OCI-LY1 (cell line): ENCODE results near the gene FBXL15.

Experiments used
- H2AFZ ChIP-seq: fragments of 200-600 bp; sonication (generic), shearing (Covaris generic); 2 replicates; pipeline ENCODE4 v1.6.0; 2014; ENCODE audit warnings: antibody characterized with exemption, mild to moderate bottlenecking, low read length
- H3F3A ChIP-seq: fragments of 200-600 bp; sonication (generic), shearing (Covaris generic); 2 replicates; pipeline ENCODE4 v1.6.0; 2014; ENCODE audit warnings: mild to moderate bottlenecking, antibody characterized with exemption, low read length, moderate library complexity; ENCODE audit not compliant: insufficient read depth
- H3K27ac ChIP-seq: fragments of 200-600 bp; sonication (generic); 2 replicates; pipeline ENCODE4 v1.5.1; 2014; ENCODE audit warnings: low read length, mixed run types, mild to moderate bottlenecking, low read depth; ENCODE audit not compliant: poor library complexity, severe bottlenecking
- H3K27me3 ChIP-seq: fragments of 200-600 bp; sonication (generic); 2 replicates; pipeline ENCODE4 v1.6.0; 2014; ENCODE audit warnings: antibody characterized with exemption, mild to moderate bottlenecking, low read length, moderate library complexity; ENCODE audit not compliant: insufficient read depth
- H3K36me3 ChIP-seq: fragments of 200-600 bp; sonication (generic); 2 replicates; pipeline ENCODE4 v1.6.1; 2014; ENCODE audit warnings: mild to moderate bottlenecking, antibody characterized with exemption, low read length, moderate library complexity, mixed read lengths; ENCODE audit not compliant: insufficient read depth
- H3K4me1 ChIP-seq: fragments of 200-600 bp; sonication (generic); 2 replicates; pipeline ENCODE4 v1.5.1; 2014; ENCODE audit warnings: mild to moderate bottlenecking, low read length, moderate library complexity; ENCODE audit not compliant: insufficient read depth, severe bottlenecking
- H3K4me2 ChIP-seq: fragments of 200-600 bp; sonication (generic), shearing (Covaris generic); 2 replicates; pipeline ENCODE4 v1.6.1; 2014; ENCODE audit warnings: low read length
- H3K4me3 ChIP-seq: fragments of 200-600 bp; sonication (generic); 2 replicates; pipeline ENCODE4 v1.5.1; 2014; ENCODE audit warnings: low read length, low read depth, mild to moderate bottlenecking, mixed read lengths; ENCODE audit not compliant: poor library complexity, severe bottlenecking
- H3K79me2 ChIP-seq: fragments of 200-600 bp; shearing (Covaris generic); 2 replicates; pipeline ENCODE4 v1.6.1; 2016; ENCODE audit warnings: mixed run types, low read length, mixed read lengths; ENCODE audit not compliant: insufficient read depth
- H3K9ac ChIP-seq: fragments of 200-600 bp; sonication (generic), shearing (Covaris generic); 2 replicates; pipeline ENCODE4 v1.6.1; 2014; ENCODE audit warnings: mild to moderate bottlenecking, low read length, mixed read lengths
- H3K9me2 ChIP-seq: fragments of 200-600 bp; sonication (generic), shearing (Covaris generic); 2 replicates; pipeline ENCODE4 v1.6.1; 2014; ENCODE audit warnings: low read depth, mild to moderate bottlenecking, low read length, mixed read lengths
- H3K9me3 ChIP-seq: fragments of 200-600 bp; shearing (Covaris generic); 2 replicates; pipeline ENCODE4 v1.6.1; 2014; ENCODE audit warnings: low read length, mixed read lengths
- H4K20me1 ChIP-seq: fragments of 200-600 bp; sonication (generic), shearing (Covaris generic); 2 replicates; pipeline ENCODE4 v1.6.0; 2016; ENCODE audit warnings: mild to moderate bottlenecking, low read length; ENCODE audit not compliant: insufficient read depth
- EZH2 ChIP-seq: fragments of 200-600 bp; sonication (generic), shearing (Covaris generic); IDR thresholded peaks from 2 replicates; pipeline ENCODE4 v1.8.0; 2017; ENCODE audit warnings: borderline replicate concordance, mixed run types, mild to moderate bottlenecking, antibody characterized with exemption, low read length, moderate library complexity, mixed read lengths
- TF ChIP-seq, protein P1 (sequence below): fragments of 200-600 bp; sonication (generic), shearing (Covaris generic); IDR thresholded peaks from 2 replicates; pipeline ENCODE4 v1.5.1; 2017; ENCODE audit warnings: mild to moderate bottlenecking, antibody characterized with exemption, low read length, moderate library complexity, mixed read lengths

The FBXL15 gene

DNA sequence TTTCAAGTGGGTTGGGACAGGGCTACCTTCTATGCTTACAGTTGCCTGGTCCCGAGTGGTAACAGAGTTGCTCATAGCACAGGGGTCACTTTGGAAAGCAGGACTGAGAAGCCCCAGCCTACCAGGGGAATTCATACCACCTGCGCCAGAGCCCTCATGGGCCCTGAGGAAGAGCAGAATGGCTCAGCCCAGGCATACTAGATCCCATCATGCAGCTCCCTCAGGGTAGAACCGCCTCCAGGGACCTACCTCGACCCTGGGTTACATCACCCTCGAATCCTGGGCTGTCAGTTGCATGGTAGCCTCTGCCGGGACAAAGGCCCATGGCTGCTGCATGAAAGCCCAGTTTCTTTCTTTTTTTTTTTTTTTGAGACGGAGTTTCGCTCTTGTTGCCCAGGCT, 8.8 kb downstream of the FBXL15 start:
- H3K9me2 ChIP-seq = no peaks in the 10 kb centered on the region
- H3K9ac ChIP-seq = no peak overlapping the region
- H3K4me3 ChIP-seq = no peak overlapping the region
- no peaks in the 10 kb centered on the region for H4K20me1 ChIP-seq
- H3F3A ChIP-seq = no peaks in the 10 kb centered on the region
- TF ChIP-seq, protein P1, sequence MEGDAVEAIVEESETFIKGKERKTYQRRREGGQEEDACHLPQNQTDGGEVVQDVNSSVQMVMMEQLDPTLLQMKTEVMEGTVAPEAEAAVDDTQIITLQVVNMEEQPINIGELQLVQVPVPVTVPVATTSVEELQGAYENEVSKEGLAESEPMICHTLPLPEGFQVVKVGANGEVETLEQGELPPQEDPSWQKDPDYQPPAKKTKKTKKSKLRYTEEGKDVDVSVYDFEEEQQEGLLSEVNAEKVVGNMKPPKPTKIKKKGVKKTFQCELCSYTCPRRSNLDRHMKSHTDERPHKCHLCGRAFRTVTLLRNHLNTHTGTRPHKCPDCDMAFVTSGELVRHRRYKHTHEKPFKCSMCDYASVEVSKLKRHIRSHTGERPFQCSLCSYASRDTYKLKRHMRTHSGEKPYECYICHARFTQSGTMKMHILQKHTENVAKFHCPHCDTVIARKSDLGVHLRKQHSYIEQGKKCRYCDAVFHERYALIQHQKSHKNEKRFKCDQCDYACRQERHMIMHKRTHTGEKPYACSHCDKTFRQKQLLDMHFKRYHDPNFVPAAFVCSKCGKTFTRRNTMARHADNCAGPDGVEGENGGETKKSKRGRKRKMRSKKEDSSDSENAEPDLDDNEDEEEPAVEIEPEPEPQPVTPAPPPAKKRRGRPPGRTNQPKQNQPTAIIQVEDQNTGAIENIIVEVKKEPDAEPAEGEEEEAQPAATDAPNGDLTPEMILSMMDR = no peak
- TF ChIP-seq EZH2 = no peak
- no peak overlapping the region for H3K27ac ChIP-seq
- peaks cover 18% of the 10 kb centered on the region for H3K4me1 ChIP-seq
- H3K36me3 ChIP-seq = no peaks in the 10 kb centered on the region
- no peaks in the 10 kb centered on the region for H3K79me2 ChIP-seq
- no peak overlapping the region for H3K4me2 ChIP-seq
- no peak overlapping the region for H2AFZ ChIP-seq
- H3K9me3 ChIP-seq = no peaks in the 10 kb centered on the region
- H3K27me3 ChIP-seq = no peaks in the 10 kb centered on the region

DNA sequence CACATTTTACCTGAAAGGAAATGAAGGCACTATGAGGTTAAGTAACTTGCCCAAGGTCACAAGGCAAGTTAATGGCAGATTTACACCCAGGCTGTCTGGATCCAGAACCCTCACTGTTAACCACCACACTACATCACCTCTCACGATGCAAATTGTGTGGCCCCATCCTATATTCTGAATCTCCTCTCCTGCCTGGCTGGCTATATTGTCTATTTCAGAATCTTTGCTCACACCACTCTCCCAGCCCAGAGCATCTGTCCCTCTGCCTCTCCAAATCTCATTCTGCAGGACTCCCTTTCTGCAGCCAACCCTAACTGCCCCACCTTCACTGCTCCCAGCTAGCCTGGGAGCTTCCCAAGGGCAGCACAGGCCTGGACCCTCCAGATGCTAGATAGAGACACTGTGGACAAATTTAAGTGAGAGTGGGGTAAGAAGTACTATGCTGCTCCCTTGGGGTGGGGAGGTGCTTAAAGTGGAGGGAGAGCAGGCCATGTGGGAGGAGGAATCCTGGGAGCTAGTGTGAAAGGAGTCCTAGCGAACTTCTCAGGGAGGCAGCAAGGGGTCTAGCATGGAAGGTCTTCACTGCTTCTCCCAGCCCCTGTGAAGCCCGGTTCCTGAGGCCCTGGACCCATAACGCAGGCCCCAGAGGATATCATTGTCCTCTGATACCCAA, 11.0 kb downstream of the FBXL15 start:
- no peak overlapping the region for H2AFZ ChIP-seq
- H3K79me2 ChIP-seq = no peaks in the 10 kb centered on the region
- H3K9me2 ChIP-seq = no peaks in the 10 kb centered on the region
- peak overlapping the region; percentile 71 for H3K4me3 ChIP-seq
- H3F3A ChIP-seq = no peaks in the 10 kb centered on the region
- no peaks in the 10 kb centered on the region for H3K27me3 ChIP-seq
- H3K27ac ChIP-seq = peak overlapping the region; percentile 74
- no peaks in the 10 kb centered on the region for H3K9me3 ChIP-seq
- H3K4me1 ChIP-seq = peaks cover 18% of the 10 kb centered on the region
- TF ChIP-seq, protein P1 = no peak
- TF ChIP-seq EZH2 = no peak
- H3K4me2 ChIP-seq = peak overlapping the region; percentile 84
- H4K20me1 ChIP-seq = no peaks in the 10 kb centered on the region
- H3K9ac ChIP-seq = peak overlapping the region; percentile 79
- H3K36me3 ChIP-seq = no peaks in the 10 kb centered on the region

DNA sequence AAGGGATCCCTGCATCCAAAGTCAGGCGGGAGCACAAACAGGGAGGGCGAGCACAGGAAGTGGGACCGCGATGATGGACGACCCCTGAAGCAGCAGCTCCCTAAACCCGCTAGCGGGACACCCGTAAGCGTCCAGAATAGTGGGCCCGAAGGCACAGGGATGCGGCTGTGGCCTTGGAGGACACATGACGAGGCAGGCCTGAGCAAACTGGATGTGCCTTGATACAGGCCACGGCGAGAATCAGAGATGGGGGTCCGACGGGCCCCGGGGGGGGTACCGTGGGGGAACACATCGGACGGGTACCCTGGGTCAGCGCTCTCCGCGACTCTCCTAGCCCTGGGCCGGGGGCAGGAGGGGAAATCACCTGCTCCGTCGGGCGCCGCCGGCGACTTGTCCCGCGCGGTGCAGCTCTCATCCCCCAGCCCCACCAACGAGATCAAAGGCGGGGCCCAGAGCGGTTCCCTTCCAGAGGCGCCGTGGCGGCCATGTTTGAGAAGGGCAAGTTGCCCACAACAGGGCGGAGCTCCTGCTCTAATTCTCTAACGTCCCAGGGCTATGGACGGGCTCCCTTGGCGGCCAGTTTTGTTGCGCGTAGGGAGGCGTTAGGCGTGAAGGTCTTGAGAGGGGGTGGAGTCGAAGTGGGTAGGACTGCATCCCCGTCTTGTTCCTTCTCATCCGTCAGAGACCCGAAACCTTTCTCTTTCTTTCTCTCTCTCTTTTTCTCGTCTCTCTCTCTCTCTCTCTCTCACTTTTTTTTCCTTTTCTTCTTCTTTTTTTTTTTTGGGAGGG, 11.7 kb downstream of the FBXL15 start, which contains the start of gene CUEDC2:
Gene CUEDC2, minus strand, starts transcription at position 413 of the 789 bp plus-strand sequence. CDS start 7,386 bp downstream, outside the sequence.
- Histone ChIP-seq H3F3A (no peaks in the 10 kb centered on the region), H3K36me3 (no peaks in the 10 kb centered on the region), H3K27ac (peak within 1 kb of the TSS; percentile 74), H3K9me3 (no peaks in the 10 kb centered on the region), H3K4me1 (peaks cover 18% of the 10 kb centered on the region), H3K79me2 (no peaks in the 10 kb centered on the region), H3K4me2 (peak within 1 kb of the TSS; percentile 84), H4K20me1 (no peaks in the 10 kb centered on the region), H2AFZ (no peak within 1 kb of the TSS), H3K4me3 (peak within 1 kb of the TSS; percentile 71), H3K9me2 (no peaks in the 10 kb centered on the region), H3K27me3 (no peaks in the 10 kb centered on the region), H3K9ac (peak within 1 kb of the TSS; percentile 79)
- no peak for TF ChIP-seq EZH2
